Bronchial epithelial cell (primary cell): Measurements from ENCODE around the gene CHD5. TPM values are rescaled to one million over a fixed set of nuclear protein-coding genes. Genes with fewer than 3 reads are reported as not detected.

Experiments
- DNase-seq: peaks from one replicate; pipeline ENCODE4 v3.0.0-alpha.2; 2010; ENCODE audit warnings: low read depth
- FAIRE-seq: peaks from 2 replicates; lab custom pipeline; 2011; peaks lifted over from hg19 to GRCh38; lab: Jason Lieb, UNC
- H3K27me3 ChIP-seq: 2 replicates; pipeline ENCODE4 v1.5.1; 2011; ENCODE audit warnings: low read length; ENCODE audit not compliant: control insufficient read depth, insufficient read depth
- H3K36me3 ChIP-seq: 2 replicates; pipeline ENCODE4 v1.5.1; 2011; ENCODE audit warnings: low read length; ENCODE audit not compliant: control insufficient read depth, insufficient read depth
- H3K4me3 ChIP-seq: 2 replicates; pipeline ENCODE4 v1.5.1; 2011; ENCODE audit warnings: mild to moderate bottlenecking, low read depth, low read length, control low read depth
- CTCF ChIP-seq: IDR thresholded peaks from 2 replicates; pipeline ENCODE4 v1.5.1; 2011; ENCODE audit warnings: mild to moderate bottlenecking, moderate library complexity, low read length, control low read depth, inconsistent platforms; ENCODE audit not compliant: insufficient read depth, severe bottlenecking
- total RNA-seq: library from RNA; depleted of rRNA; stranded (reverse); fragments of >200 nt; gene quantifications from 2 replicates; pipeline ENCODE4 v1.2.1, GENCODE V29; 2014

CHD5 gene
- total RNA-seq, 1 donor from 2014 or later: 0.26 TPM

GRCh38 chr1:6057170-6057845 lies 122.8 kb downstream of the CHD5 start:
- Histone ChIP-seq H3K4me3 (no peak overlapping the region), H3K36me3 (no peaks in the 10 kb centered on the region), H3K27me3 (peaks cover 2% of the 10 kb centered on the region)
- FAIRE-seq (no peak), DNase-seq (no peak)
- no peak for TF ChIP-seq CTCF

GRCh38 chr1:6056572-6056948 lies 123.6 kb downstream of the CHD5 start:
- no peak overlapping the region for H3K4me3 ChIP-seq
- no peak for FAIRE-seq
- no peak for TF ChIP-seq CTCF
- DNase-seq: no peak
- H3K27me3 ChIP-seq: peaks cover 2% of the 10 kb centered on the region
- no peaks in the 10 kb centered on the region for H3K36me3 ChIP-seq

DNA sequence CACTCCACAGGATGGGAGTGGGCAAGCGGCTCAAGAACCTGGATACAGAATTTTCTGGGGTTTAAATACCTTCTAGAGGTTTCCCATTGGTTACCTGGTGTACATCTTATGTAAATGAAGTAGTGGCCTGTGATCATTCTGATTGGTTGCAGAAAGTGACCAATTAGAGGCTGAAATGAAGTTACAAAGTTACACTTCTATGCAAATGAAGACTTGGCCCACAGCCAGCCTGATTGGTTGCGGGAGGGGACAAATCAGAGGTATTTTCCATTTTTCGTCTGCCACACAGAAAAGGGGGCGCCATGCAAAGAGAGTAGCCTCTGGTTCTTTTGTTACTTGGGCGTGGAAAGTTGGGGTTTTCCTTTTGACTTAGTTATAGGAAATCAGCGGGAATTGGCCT lies 125.5 kb downstream of the CHD5 start:
- peak; percentile 23 for FAIRE-seq
- H3K36me3 ChIP-seq: no peaks in the 10 kb centered on the region
- H3K4me3 ChIP-seq: no peak overlapping the region
- TF ChIP-seq CTCF: no peak
- DNase-seq: no peak
- H3K27me3 ChIP-seq: peaks cover 2% of the 10 kb centered on the region

- TF ChIP-seq CTCF: no peak
- no peak for FAIRE-seq
- Histone ChIP-seq H3K36me3 (no peaks in the 10 kb centered on the region), H3K4me3 (no peak overlapping the region), H3K27me3 (peaks cover 2% of the 10 kb centered on the region)
- DNase-seq: no peak
Measured at GRCh38 chr1:6053206-6053546, 126.9 kb downstream of the CHD5 start.

DNA sequence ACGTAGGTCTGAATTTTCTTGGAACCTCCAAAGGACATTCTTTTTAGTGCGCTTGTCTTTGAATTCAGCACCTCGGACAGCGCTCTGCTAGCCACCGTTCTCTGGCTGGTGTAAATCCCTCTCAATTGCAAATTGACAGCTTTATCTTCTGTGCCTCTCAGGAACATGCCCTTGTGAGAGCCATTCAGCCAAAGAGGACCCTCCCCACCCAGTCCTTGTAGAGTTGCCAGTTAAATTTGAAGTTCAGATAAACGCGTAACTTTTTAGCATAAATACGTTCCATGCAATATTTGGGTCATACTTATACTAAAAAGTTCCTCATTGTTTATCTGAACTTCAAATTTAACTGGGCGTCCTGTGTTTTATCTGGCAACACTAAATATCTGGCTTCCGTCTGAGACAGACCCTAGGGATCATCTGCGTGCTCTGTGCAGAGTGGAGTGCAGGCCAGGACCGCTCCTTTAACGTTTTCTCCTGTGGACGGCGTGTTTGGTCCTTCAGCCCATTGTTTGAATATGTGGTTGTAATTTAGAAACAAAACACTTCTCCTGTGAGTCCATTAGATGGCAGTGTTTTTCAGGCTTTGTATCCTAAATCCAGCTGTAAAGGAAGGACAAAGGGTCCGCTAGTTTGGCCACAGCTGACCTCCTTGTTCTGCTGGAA lies 127.4 kb downstream of the CHD5 start:
- TF ChIP-seq CTCF: peak; percentile 55
- Histone ChIP-seq H3K4me3 (no peak overlapping the region), H3K27me3 (peaks cover 2% of the 10 kb centered on the region), H3K36me3 (no peaks in the 10 kb centered on the region)
- DNase-seq: peak; percentile 50
- no peak for FAIRE-seq

Other genes with a start within 250 kb of the CHD5 start
- gene NPHP4, start 187.9 kb downstream of the CHD5 start, total RNA-seq: 3.2 and 6.8 TPM in 2 replicates
- 1.3 and 1.8 TPM in 2 replicates for gene KCNAB2, start 134.4 kb downstream of the CHD5 start, total RNA-seq
- 153 and 194 TPM in 2 replicates for gene RPL22, start 19.3 kb upstream of the CHD5 start, total RNA-seq
- 6.4 and 6.6 TPM in 2 replicates for gene RNF207, start 25.8 kb upstream of the CHD5 start, total RNA-seq
- 43.3 and 53.4 TPM in 2 replicates for gene ICMT, start 55.6 kb upstream of the CHD5 start, total RNA-seq
- gene HES3, start 63.9 kb upstream of the CHD5 start, total RNA-seq: not detected in 2 replicates
- gene GPR153, start 80.8 kb upstream of the CHD5 start, total RNA-seq: 16.5 and 44.2 TPM in 2 replicates
- gene ACOT7, start 213.4 kb upstream of the CHD5 start, total RNA-seq: 88.1 and 89.8 TPM in 2 replicates
- gene HES2, start 239.6 kb upstream of the CHD5 start, total RNA-seq: 98.1 and 116 TPM in 2 replicates
- 4.5 and 8.4 TPM in 2 replicates for gene ESPN, start 244.5 kb upstream of the CHD5 start, total RNA-seq